ENCODE data around the gene SPOCK1.

Gene SPOCK1

GRCh38 chr5:137136991-137137632 is 362.0 kb downstream of the SPOCK1 start:
- DNase-seq = no peak

DNA sequence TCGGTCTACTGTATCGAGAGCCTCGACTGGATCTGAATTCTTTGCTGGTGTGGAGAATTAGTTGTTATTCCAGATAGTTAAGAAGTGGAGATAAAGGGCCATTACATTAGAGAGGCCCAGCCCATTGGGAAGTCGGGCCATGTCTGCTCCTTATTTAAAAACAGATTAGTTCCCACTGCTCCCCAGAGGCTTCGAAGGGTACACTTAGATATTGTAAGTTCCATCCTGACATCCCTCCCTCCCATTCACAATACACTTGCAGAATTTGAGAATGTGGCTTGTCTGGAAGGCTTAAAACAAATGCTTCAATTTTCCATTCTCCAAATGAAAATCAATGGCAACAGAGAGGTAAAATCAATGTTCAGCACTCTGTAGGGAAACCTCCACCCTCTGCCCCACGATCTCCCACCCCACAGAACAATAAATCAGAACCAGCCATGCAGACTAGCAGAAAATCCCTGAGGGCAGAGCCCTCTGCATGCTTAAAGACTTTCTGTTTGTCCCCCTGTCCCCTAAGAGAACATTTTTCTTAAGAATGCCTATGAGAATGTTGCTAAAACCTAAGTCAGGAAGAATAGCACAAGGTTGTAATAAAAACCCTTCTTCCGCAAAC is 364.1 kb downstream of the SPOCK1 start:
- DNase-seq = no peak

GRCh38 chr5:137129886-137130680 is 369.0 kb downstream of the SPOCK1 start:
- DNase-seq = no peak

DNA sequence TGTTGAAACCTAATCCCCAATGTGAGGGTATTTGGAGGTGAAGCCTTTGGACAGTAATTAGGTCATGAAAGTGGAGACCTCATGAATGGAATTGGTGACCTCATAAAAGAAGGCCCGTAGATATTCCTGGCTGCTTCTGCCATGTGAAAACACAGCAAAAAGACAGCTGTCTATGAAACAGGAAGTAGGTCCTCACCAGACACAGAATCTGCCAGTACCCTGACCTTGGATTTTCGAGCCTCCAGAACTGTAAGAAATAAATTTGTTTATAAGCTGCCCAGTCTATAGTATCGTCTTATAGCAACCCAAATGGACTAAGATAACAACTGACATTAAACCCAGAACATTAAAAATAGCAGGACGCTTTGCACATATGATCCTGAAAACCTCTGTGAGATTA is 371.1 kb downstream of the SPOCK1 start:
- DNase-seq = no peak

DNA sequence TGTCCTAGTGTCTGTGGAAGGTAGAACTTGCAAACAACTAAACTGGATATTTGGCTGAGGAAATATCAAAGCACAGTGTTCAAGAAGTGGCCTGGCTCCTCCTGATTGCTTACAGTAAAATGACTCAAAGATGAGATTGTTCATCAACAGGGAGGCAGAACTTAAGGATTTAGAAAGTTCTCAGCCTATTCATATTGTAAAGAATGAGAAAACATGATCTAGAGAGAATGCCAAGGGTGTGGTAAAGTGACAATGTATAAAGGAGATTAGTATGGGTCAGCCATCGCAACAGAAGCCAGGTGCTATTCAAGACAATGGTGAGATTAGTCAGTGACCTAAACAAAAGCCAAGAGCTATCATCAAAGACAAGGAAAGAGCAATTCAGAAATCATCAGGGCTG is 372.3 kb downstream of the SPOCK1 start:
- no peak for DNase-seq

DNA sequence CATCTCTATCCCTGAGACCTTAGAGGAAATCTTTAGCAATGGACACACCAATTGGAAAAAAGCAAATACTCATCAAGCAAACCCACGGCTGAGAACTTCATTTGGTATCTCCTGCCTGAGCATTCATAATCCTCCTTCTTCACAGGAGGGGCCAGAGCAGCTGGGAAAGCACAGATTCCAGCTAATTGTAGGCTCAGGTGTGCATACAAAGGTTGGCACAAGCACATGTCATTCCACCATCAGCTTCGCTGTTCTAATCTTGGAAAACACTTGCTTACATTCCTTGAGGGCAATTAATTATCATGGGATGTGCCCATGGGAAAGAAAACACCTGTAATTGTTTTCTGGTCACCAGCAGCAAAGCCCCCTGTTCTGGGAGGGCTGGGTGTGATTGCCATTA is 376.6 kb downstream of the SPOCK1 start:
- DNase-seq = no peak

GRCh38 chr5:137122075-137122474 is 377.1 kb downstream of the SPOCK1 start:
- no peak for DNase-seq

- no peak for DNase-seq
These were observed 379.8 kb downstream of the SPOCK1 start for GRCh38 chr5:137119321-137119720.

- no peak for DNase-seq
These were observed 380.5 kb downstream of the SPOCK1 start for GRCh38 chr5:137118629-137119028.

- no peak for DNase-seq
These were observed 384.0 kb downstream of the SPOCK1 start for GRCh38 chr5:137115152-137115551.

- no peak for DNase-seq
These were observed 384.6 kb downstream of the SPOCK1 start for GRCh38 chr5:137114529-137114928.

GRCh38 chr5:137113939-137114338 is 385.2 kb downstream of the SPOCK1 start:
- DNase-seq = no peak

GRCh38 chr5:137113161-137113560 is 386.0 kb downstream of the SPOCK1 start:
- no peak for DNase-seq

DNA sequence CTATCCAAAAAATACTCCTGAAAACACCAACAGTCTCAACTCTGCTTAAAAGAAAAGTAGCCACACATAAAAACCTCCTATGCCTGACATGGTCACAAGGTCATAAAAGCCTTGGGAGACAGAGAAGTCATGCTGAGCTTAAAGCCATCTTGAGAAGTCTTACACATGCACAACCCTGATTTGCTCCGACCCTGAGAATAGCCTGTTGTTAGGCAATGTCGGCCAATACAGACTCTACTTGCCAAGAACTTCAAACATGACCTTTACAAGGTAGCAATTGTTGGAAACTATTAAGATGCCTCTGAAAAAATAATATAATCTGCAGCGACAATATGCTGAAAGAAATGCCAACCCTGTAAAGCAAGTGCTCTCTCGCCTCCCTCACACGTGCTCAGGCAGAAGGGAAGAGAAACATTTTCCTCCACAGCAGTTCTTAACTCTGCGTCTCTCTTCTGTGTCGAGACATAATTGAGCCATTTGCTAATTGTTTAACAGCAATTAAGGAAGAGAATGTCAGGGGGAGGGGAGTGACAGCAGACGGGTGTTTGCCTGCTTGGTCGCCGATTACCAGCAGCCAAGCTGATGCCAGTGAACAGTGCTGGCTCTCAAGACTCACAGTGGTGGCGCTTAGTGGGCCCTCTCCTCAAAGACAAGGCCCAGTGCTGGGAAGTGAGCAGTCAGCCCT is 393.6 kb downstream of the SPOCK1 start:
- DNase-seq = no peak

DNA sequence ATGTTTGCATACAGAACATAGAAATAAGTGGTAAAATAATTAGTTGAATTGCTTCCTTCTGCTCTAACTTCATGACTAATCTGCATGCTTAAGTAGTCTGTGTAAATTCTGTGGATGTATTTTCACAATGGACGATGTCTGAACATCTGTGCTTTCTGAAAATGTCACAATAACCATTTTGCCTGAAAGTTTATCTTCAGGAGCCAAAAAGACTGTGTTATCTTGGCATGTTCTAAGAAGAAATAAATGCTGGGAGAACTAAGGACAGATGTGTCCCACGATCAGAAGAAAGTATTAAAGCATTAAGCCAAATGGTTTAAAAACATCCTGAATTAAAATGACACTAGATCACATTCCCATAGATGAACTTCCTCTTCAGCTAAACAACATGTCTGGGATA is 397.6 kb downstream of the SPOCK1 start:
- DNase-seq = no peak

DNA sequence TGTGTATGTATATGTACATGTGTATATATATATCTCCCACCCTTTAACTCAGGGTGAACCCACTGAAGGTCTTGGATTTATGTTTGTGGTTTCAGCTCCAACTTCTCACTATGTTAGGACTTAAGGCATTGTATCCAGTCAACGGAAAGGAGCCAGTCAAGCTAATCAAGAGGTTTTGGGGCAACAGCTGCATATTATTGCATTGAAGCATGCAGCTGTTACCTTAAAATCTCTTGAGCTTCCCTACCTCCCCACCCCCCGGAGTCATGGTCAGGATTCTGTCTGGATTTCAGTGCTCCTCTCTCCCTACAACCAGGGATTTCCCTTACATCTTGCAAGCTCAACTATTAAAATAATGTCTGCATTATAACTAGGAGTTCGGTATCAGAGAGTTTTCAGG is 399.5 kb downstream of the SPOCK1 start:
- no peak for DNase-seq

- no peak for DNase-seq
These were observed 400.5 kb downstream of the SPOCK1 start for GRCh38 chr5:137098663-137099062.

- no peak for DNase-seq
These were observed 400.9 kb downstream of the SPOCK1 start for GRCh38 chr5:137098238-137098637.

DNA sequence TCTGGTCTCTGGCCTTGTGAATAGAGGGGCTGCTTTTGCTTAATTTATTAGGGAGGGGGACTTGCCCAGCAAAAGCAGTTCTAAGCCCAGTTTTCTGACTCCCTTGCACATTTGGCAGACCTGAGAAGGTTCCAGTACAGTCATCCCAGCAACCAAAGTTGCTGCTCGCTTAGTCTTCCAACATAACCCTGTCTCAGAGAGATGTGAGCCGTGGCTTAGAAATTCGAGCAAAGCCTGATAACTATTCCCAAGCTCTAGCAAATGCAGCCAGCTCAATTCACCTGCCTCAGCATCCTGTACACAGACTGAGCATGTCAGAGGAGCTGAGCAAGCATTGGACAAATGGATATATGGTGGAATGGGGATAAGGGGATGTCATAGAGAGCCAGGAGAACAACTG is 401.9 kb downstream of the SPOCK1 start:
- no peak for DNase-seq

DNA sequence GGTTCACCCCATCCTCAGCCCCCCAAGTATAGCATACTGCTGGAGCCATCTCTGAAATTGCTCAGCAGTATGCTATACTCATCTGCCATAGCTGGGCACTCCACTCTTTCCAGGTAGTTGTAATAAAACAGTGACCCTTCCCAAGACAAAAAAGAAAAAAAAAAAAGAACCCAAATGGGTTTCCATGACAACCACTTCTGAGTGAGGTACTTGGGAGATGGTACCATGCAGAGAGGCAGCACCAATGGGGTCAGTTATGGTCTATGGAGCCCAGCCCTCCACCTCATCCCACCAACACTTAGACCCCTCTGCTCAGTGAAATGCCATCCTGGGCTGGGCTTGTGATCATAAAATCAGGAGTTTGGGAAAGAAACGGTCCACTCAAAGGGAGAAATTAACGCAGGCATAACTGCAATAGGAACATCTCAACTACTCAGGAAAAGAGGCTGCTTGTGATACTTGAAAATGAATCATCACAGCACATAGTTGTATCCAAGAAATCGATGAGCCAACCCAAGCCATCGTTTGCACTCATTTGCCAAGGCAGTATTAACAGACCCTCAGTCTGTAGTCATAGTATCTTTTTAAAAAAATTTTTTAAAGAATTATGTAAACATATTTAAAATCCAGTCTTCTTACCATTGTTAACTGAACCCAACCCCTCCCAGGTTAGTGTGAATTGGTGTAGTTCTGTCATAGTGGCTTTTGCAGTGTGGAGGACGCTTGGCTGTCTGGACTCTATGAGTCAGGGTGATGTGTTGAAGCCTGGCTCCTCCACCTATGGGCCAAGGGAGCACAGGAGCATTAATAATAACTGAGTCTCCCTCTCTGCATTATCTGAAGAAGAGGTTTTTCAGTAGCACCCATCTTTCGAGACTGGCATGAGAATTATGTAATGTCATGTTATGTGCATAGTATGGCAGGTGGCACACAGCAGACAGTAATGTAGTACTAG is 402.7 kb downstream of the SPOCK1 start:
- DNase-seq = no peak

DNA sequence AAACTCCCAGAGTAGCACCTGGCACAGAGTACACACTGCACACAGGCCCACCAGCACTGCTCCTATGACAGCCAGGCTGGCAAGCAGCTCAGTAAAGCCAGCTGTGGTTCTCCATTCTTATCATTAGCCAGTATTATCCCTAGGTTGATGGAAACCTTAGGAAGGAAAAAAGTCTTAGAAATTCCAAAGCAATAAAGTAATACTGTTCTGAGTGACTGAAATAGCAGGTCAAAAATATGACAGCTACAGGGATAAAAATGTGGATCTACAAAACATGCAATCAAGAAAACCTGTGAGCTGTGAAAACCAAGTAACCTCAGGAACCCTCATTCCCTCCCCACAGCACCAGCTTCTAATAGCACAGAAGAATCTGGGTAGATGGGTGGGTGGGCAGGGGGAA is 403.5 kb downstream of the SPOCK1 start:
- no peak for DNase-seq

GRCh38 chr5:137092831-137093230 is 406.3 kb downstream of the SPOCK1 start:
- DNase-seq = no peak
